HepG2 (cell line): ENCODE results near the gene NUDT3. TPM values are rescaled to one million over a fixed set of nuclear protein-coding genes. Genes with fewer than 3 reads are reported as not detected.
A peak's percentile ranks its signal among the peaks of the same experiment; 100 is the strongest.

Source experiments
- ATF7-NPFF ChIP-seq: sonication (generic); formaldehyde crosslinking; IDR thresholded peaks from 2 replicates; pipeline ENCODE4 v1.8.1; 2023; ENCODE audit warnings: mild to moderate bottlenecking, low read depth, missing genetic modification reagents, moderate library complexity
- FOXA1 ChIP-seq, 2 experiments: fragments of 450-650 bp in 1 of 2; sonication (generic) in 1 of 2; formaldehyde crosslinking in 1 of 2; IDR thresholded peaks; 2 replicates each; pipeline versions ENCODE4 v1.4.0 to v1.6.1; 2016 to 2020; ENCODE audit warnings: missing genetic modification reagents in 1 of 2
- NFYB ChIP-seq: sonication (generic); formaldehyde crosslinking; IDR thresholded peaks from 2 replicates; pipeline ENCODE4 v1.4.0; 2020; ENCODE audit warnings: missing genetic modification reagents
- RFX1 ChIP-seq: fragments of 450-650 bp; IDR thresholded peaks from 2 replicates; pipeline ENCODE4 v1.6.1; 2017
- SMARCE1 ChIP-seq: fragments of 450-650 bp; IDR thresholded peaks from 2 replicates; pipeline ENCODE4 v1.6.1; 2017; ENCODE audit warnings: borderline replicate concordance
- TBL1XR1 ChIP-seq: fragments of 150-350 bp; IDR thresholded peaks from 2 replicates; pipeline ENCODE4 v1.6.1; 2014; ENCODE audit warnings: borderline replicate concordance, low read length; ENCODE audit not compliant: partially characterized antibody
- YEATS4 ChIP-seq: sonication (generic); formaldehyde crosslinking; IDR thresholded peaks from 2 replicates; pipeline ENCODE4 v1.4.0; 2020; ENCODE audit warnings: missing genetic modification reagents, borderline replicate concordance
- ZNF891 ChIP-seq: sonication (generic); formaldehyde crosslinking; IDR thresholded peaks from 2 replicates; pipeline ENCODE4 v1.5.0; 2020; ENCODE audit warnings: mild to moderate bottlenecking, missing genetic modification reagents
- polyA plus RNA-seq, 8 experiments: library from polyadenylated mRNA; depleted of rRNA in 3 of 8; stranded (reverse) in 7 of 8; unstranded in 1 of 8; fragments of >200 nt; fragmentation: Illumina TruSeq in 4 of 8; extraction: Trizol in 4 of 8; gene quantifications; 2 replicates each; pipeline versions ENCODE4 v1.2.1 to v1.2.3, GENCODE V29; 2011 to 2016; ENCODE audit warnings: low read depth in 4 of 8, missing spikeins in 1 of 8, mixed read lengths in 1 of 8; ENCODE audit not compliant: insufficient read depth in 1 of 8
- total RNA-seq, 5 experiments: library from RNA; depleted of rRNA; stranded (reverse); fragments of >200 nt; fragmentation: Illumina TruSeq; extraction: Trizol; gene quantifications; 2 replicates each; pipeline ENCODE4 v1.2.3, GENCODE V29; 2016; ENCODE audit warnings: low read depth in 1 of 5
- TF ChIP-seq, protein P1 (sequence below): sonication (generic); formaldehyde crosslinking; IDR thresholded peaks from 2 replicates; pipeline ENCODE4 v1.4.0; 2020; ENCODE audit warnings: low read depth, missing genetic modification reagents
- TF ChIP-seq, protein P2 (sequence below): sonication (generic); formaldehyde crosslinking; IDR thresholded peaks from 2 replicates; pipeline ENCODE4; 2020; ENCODE audit warnings: missing genetic modification reagents, mild to moderate bottlenecking, borderline replicate concordance
- TF ChIP-seq, protein P3 (sequence below): sonication (generic); formaldehyde crosslinking; IDR thresholded peaks from 2 replicates; pipeline ENCODE4 v1.4.0; 2020; ENCODE audit warnings: missing genetic modification reagents
- TF ChIP-seq, protein P4 (sequence below): sonication (generic); formaldehyde crosslinking; IDR thresholded peaks from 2 replicates; pipeline ENCODE4 v1.5.0; 2020; ENCODE audit warnings: mild to moderate bottlenecking, missing genetic modification reagents
- TF ChIP-seq, protein P5 (sequence below): sonication (generic); formaldehyde crosslinking; IDR thresholded peaks from 2 replicates; pipeline ENCODE4 v1.4.0; 2020; ENCODE audit warnings: missing genetic modification reagents, borderline replicate concordance
- TF ChIP-seq, protein P6 (sequence below): IDR thresholded peaks from 2 replicates; pipeline ENCODE4 v1.6.1; 2016; ENCODE audit warnings: missing compliant biosample characterization, missing genetic modification reagents, borderline replicate concordance

Gene NUDT3
- total and polyA plus RNA-seq, 2 of the 13 experiments (the other 11 are each of a cell fraction or from before 2014, with no cell fraction given), result 20.2 to 20.6 TPM

DNA sequence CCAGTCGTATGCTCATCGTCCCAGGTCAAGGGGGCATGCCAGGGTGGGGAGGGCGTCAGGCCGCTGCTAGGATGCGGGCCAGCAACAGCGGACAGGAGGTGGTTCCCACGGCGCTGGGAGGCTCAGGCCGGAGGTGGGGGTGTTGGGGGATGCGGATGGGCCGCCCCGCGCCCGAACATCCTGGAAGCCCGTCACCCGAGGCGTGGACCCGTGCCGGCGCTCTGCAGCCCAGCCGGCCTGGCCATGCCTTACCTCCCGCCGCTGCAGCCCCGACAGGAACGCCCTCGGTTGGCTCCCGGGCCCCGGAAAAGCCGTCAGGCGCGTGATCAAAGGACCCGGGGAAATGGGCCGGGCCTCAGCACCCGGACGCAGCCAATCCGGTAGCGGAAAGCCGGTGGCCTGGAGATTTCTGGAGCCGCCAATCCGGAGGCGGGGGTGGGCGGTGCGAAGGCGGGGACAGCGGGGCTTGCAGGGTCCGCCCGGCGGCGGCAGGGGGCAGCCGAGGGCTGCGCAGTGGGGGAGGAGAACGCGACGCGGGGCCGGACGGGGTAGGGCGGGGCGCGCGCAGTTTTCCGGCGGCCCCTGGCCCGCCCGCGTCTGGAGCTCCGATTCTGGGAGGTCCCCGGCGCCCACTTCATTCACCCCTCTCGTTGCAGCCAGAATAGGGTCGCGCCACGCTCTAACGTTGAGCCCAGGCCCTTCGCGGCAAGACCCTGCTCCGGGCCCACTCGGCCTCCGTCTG is 143.6 kb downstream of the NUDT3 start, which contains the start of gene SMIM29 (continued):
- TF ChIP-seq, protein P1, sequence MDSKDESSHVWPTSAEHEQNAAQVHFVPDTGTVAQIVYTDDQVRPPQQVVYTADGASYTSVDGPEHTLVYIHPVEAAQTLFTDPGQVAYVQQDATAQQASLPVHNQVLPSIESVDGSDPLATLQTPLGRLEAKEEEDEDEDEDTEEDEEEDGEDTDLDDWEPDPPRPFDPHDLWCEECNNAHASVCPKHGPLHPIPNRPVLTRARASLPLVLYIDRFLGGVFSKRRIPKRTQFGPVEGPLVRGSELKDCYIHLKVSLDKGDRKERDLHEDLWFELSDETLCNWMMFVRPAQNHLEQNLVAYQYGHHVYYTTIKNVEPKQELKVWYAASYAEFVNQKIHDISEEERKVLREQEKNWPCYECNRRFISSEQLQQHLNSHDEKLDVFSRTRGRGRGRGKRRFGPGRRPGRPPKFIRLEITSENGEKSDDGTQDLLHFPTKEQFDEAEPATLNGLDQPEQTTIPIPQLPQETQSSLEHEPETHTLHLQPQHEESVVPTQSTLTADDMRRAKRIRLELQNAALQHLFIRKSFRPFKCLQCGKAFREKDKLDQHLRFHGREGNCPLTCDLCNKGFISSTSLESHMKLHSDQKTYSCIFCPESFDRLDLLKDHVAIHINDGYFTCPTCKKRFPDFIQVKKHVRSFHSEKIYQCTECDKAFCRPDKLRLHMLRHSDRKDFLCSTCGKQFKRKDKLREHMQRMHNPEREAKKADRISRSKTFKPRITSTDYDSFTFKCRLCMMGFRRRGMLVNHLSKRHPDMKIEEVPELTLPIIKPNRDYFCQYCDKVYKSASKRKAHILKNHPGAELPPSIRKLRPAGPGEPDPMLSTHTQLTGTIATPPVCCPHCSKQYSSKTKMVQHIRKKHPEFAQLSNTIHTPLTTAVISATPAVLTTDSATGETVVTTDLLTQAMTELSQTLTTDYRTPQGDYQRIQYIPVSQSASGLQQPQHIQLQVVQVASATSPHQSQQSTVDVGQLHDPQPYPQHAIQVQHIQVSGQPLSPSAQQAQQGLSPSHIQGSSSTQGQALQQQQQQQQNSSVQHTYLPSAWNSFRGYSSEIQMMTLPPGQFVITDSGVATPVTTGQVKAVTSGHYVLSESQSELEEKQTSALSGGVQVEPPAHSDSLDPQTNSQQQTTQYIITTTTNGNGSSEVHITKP (CRISPR knock-in tag), result no peak
- TF ChIP-seq, protein P2, sequence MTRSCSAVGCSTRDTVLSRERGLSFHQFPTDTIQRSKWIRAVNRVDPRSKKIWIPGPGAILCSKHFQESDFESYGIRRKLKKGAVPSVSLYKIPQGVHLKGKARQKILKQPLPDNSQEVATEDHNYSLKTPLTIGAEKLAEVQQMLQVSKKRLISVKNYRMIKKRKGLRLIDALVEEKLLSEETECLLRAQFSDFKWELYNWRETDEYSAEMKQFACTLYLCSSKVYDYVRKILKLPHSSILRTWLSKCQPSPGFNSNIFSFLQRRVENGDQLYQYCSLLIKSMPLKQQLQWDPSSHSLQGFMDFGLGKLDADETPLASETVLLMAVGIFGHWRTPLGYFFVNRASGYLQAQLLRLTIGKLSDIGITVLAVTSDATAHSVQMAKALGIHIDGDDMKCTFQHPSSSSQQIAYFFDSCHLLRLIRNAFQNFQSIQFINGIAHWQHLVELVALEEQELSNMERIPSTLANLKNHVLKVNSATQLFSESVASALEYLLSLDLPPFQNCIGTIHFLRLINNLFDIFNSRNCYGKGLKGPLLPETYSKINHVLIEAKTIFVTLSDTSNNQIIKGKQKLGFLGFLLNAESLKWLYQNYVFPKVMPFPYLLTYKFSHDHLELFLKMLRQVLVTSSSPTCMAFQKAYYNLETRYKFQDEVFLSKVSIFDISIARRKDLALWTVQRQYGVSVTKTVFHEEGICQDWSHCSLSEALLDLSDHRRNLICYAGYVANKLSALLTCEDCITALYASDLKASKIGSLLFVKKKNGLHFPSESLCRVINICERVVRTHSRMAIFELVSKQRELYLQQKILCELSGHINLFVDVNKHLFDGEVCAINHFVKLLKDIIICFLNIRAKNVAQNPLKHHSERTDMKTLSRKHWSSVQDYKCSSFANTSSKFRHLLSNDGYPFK (CRISPR knock-in tag), result peak; percentile 39; the same call in 1 of the 2 replicates
- TF ChIP-seq, protein P3, sequence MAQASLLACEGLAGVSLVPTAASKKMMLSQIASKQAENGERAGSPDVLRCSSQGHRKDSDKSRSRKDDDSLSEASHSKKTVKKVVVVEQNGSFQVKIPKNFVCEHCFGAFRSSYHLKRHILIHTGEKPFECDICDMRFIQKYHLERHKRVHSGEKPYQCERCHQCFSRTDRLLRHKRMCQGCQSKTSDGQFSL (CRISPR knock-in tag), result peak; percentile 75
- peak; percentile 21 for TF ChIP-seq TBL1XR1
- TF ChIP-seq NFYB (CRISPR knock-in tag), result peak; percentile 77
- TF ChIP-seq, protein P4, sequence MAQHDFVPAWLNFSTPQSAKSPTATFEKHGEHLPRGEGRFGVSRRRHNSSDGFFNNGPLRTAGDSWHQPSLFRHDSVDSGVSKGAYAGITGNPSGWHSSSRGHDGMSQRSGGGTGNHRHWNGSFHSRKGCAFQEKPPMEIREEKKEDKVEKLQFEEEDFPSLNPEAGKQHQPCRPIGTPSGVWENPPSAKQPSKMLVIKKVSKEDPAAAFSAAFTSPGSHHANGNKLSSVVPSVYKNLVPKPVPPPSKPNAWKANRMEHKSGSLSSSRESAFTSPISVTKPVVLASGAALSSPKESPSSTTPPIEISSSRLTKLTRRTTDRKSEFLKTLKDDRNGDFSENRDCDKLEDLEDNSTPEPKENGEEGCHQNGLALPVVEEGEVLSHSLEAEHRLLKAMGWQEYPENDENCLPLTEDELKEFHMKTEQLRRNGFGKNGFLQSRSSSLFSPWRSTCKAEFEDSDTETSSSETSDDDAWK (CRISPR knock-in tag), result no peak
- peak; percentile 73 for TF ChIP-seq YEATS4 (CRISPR knock-in tag)
- TF ChIP-seq FOXA1 (IDR thresholded peaks at IDR 0.05), result no peak
- no peak for TF ChIP-seq FOXA1 (CRISPR knock-in tag; IDR thresholded peaks at IDR 0.05)
- peak; percentile 17; the same call in 1 of the 2 replicates for TF ChIP-seq ZNF891
- TF ChIP-seq, protein P5, sequence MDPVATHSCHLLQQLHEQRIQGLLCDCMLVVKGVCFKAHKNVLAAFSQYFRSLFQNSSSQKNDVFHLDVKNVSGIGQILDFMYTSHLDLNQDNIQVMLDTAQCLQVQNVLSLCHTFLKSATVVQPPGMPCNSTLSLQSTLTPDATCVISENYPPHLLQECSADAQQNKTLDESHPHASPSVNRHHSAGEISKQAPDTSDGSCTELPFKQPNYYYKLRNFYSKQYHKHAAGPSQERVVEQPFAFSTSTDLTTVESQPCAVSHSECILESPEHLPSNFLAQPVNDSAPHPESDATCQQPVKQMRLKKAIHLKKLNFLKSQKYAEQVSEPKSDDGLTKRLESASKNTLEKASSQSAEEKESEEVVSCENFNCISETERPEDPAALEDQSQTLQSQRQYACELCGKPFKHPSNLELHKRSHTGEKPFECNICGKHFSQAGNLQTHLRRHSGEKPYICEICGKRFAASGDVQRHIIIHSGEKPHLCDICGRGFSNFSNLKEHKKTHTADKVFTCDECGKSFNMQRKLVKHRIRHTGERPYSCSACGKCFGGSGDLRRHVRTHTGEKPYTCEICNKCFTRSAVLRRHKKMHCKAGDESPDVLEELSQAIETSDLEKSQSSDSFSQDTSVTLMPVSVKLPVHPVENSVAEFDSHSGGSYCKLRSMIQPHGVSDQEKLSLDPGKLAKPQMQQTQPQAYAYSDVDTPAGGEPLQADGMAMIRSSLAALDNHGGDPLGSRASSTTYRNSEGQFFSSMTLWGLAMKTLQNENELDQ (CRISPR knock-in tag), result no peak
- no peak for TF ChIP-seq SMARCE1
- TF ChIP-seq, protein P6, sequence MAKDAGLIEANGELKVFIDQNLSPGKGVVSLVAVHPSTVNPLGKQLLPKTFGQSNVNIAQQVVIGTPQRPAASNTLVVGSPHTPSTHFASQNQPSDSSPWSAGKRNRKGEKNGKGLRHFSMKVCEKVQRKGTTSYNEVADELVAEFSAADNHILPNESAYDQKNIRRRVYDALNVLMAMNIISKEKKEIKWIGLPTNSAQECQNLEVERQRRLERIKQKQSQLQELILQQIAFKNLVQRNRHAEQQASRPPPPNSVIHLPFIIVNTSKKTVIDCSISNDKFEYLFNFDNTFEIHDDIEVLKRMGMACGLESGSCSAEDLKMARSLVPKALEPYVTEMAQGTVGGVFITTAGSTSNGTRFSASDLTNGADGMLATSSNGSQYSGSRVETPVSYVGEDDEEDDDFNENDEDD (CRISPR knock-in tag), result peak; percentile 78; the same call in 1 of the 2 replicates
- no peak for TF ChIP-seq RFX1
- TF ChIP-seq ATF7-NPFF (CRISPR knock-in tag), result peak; percentile 79
